ENCODE results near the gene NRIP2. TPM values are rescaled to one million over a fixed set of nuclear protein-coding genes. Genes with fewer than 3 reads are reported as not detected.

NRIP2 gene
- total RNA-seq, 1 experiment from 2014 or later: not detected

DNA sequence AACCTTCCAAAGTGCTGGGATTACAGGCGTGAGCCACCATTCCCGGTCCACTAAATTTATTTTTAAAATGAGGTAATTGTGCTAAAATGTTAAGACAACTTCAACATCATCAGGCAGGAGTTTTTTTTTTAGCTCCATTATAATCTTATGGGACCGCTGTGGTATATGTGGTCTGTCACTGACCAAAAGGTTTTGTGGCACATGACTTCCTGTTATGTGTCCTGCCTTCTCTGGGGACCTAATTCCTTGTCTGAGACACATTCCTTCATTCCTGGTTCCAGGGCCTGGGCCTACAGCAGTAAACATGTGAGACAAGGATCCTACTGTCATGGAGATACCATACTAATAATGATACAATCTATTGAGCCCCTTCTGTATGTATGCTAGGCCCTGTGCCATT lies 17.1 kb upstream of the NRIP2 start:
- no peak overlapping the region for H3K27ac ChIP-seq (ENCODE audit: low read length)
- in situ Hi-C loops (cut with HindIII; ENCODE audit: low pct_unique_long_range_greater_than_20kb, low sequenced_read_pairs): no loop called here
- H3K4me1 ChIP-seq (ENCODE audit: control insufficient read depth, insufficient read depth, low read length): no peaks in the 10 kb centered on the region
- intact Hi-C loops (cut with micrococcal nuclease; ENCODE audit: unreplicated experiment): no loop called here
- BruUV-seq (replicated peaks): no TSS peak
- no peaks in the 10 kb centered on the region for H3K36me3 ChIP-seq (ENCODE audit: control insufficient read depth, insufficient read depth, low read length)
- ChIA-PET CTCF (interaction anchor here (0.6 kb wide), 1 partner anchor 347 kb away, joined by 3 read pairs; no protein-coding TSS in a partner anchor), POLR2A (no interaction called here)
- H3K4me3 ChIP-seq (ENCODE audit: low read depth in 2 of 2, low read length in 2 of 2): no peak overlapping the region
- no peaks in the 10 kb centered on the region for H3K9me3 ChIP-seq (ENCODE audit: control insufficient read depth, insufficient read depth, low read depth, low read length)
- ATAC-seq (no peak), DNase-seq (ENCODE audit: low read depth, low spot score) (no peak)
- H3K27me3 ChIP-seq (ENCODE audit: control insufficient read depth, insufficient read depth, low read length): no peaks in the 10 kb centered on the region
- TF ChIP-seq TCF7L2 (IDR thresholded peaks at IDR 0.05; ENCODE audit: low read depth, low read length): no peak
- TF ChIP-seq, protein P1, sequence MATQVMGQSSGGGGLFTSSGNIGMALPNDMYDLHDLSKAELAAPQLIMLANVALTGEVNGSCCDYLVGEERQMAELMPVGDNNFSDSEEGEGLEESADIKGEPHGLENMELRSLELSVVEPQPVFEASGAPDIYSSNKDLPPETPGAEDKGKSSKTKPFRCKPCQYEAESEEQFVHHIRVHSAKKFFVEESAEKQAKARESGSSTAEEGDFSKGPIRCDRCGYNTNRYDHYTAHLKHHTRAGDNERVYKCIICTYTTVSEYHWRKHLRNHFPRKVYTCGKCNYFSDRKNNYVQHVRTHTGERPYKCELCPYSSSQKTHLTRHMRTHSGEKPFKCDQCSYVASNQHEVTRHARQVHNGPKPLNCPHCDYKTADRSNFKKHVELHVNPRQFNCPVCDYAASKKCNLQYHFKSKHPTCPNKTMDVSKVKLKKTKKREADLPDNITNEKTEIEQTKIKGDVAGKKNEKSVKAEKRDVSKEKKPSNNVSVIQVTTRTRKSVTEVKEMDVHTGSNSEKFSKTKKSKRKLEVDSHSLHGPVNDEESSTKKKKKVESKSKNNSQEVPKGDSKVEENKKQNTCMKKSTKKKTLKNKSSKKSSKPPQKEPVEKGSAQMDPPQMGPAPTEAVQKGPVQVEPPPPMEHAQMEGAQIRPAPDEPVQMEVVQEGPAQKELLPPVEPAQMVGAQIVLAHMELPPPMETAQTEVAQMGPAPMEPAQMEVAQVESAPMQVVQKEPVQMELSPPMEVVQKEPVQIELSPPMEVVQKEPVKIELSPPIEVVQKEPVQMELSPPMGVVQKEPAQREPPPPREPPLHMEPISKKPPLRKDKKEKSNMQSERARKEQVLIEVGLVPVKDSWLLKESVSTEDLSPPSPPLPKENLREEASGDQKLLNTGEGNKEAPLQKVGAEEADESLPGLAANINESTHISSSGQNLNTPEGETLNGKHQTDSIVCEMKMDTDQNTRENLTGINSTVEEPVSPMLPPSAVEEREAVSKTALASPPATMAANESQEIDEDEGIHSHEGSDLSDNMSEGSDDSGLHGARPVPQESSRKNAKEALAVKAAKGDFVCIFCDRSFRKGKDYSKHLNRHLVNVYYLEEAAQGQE (IDR thresholded peaks at IDR 0.05; ENCODE audit: insufficient read depth in 1 of 2, low read depth in 2 of 2, low read length in 1 of 2): no peak
- no peak for TF ChIP-seq SIN3A (IDR thresholded peaks at IDR 0.05; ENCODE audit: borderline replicate concordance, insufficient read depth, low read depth, low read length)
- TF ChIP-seq, protein P2, sequence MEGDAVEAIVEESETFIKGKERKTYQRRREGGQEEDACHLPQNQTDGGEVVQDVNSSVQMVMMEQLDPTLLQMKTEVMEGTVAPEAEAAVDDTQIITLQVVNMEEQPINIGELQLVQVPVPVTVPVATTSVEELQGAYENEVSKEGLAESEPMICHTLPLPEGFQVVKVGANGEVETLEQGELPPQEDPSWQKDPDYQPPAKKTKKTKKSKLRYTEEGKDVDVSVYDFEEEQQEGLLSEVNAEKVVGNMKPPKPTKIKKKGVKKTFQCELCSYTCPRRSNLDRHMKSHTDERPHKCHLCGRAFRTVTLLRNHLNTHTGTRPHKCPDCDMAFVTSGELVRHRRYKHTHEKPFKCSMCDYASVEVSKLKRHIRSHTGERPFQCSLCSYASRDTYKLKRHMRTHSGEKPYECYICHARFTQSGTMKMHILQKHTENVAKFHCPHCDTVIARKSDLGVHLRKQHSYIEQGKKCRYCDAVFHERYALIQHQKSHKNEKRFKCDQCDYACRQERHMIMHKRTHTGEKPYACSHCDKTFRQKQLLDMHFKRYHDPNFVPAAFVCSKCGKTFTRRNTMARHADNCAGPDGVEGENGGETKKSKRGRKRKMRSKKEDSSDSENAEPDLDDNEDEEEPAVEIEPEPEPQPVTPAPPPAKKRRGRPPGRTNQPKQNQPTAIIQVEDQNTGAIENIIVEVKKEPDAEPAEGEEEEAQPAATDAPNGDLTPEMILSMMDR (IDR thresholded peaks at IDR 0.05): no peak
- no peak for TF ChIP-seq POLR2AphosphoS5 (IDR thresholded peaks at IDR 0.05; ENCODE audit: low read depth, low read length)

DNA sequence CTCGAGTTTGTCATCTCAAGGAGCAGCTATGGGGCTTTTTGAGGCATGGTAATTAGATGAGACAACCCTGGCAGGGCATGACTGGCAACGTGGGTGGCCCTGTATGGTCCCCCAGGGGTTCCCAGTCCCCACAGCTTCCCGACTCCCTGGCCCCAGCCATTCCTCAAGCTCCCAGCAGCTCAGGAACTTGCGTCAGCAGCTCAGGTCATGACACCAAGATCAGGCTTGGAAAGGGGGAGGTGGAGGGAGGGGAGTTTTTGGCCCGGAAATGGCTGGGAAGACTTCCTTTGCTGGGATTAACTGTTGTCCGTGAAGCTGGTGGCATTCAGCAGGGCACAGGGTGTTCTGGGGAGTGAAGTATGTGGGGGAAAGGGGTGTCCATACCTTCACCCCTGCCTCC lies 10.4 kb upstream of the NRIP2 start:
- DNase-seq (ENCODE audit: low read depth, low spot score): no peak
- POLR2A ChIA-PET: interaction anchor here (0.5 kb wide), 1 partner anchor 24 kb away, joined by 7 read pairs; no protein-coding TSS in a partner anchor
- no TSS peak for BruUV-seq (replicated peaks)
- no peak for ATAC-seq
- Histone ChIP-seq H3K36me3 (ENCODE audit: control insufficient read depth, insufficient read depth, low read length) (no peaks in the 10 kb centered on the region), H3K4me1 (ENCODE audit: control insufficient read depth, insufficient read depth, low read length) (no peaks in the 10 kb centered on the region), H3K27ac (ENCODE audit: low read length) (no peak overlapping the region), H3K27me3 (ENCODE audit: control insufficient read depth, insufficient read depth, low read length) (no peaks in the 10 kb centered on the region), H3K4me3 (ENCODE audit: low read depth in 2 of 2, low read length in 2 of 2) (no peak overlapping the region), H3K9me3 (ENCODE audit: control insufficient read depth, insufficient read depth, low read depth, low read length) (no peaks in the 10 kb centered on the region)
- CTCF ChIA-PET: interaction anchor here (1.0 kb wide), 1 partner anchor 39 kb away, joined by 3 read pairs; no protein-coding TSS in a partner anchor
- in situ Hi-C loops (cut with HindIII; ENCODE audit: low pct_unique_long_range_greater_than_20kb, low sequenced_read_pairs): no loop called here
- intact Hi-C loops (cut with micrococcal nuclease; ENCODE audit: unreplicated experiment): no loop called here
- no peak for TF ChIP-seq SIN3A (IDR thresholded peaks at IDR 0.05; ENCODE audit: borderline replicate concordance, insufficient read depth, low read depth, low read length)
- TF ChIP-seq, protein P1 (IDR thresholded peaks at IDR 0.05; ENCODE audit: insufficient read depth in 1 of 2, low read depth in 2 of 2, low read length in 1 of 2): no peak
- TF ChIP-seq, protein P2 (IDR thresholded peaks at IDR 0.05): no peak
- TF ChIP-seq POLR2AphosphoS5 (IDR thresholded peaks at IDR 0.05; ENCODE audit: low read depth, low read length): no peak
- no peak for TF ChIP-seq TCF7L2 (IDR thresholded peaks at IDR 0.05; ENCODE audit: low read depth, low read length)

All from Panc1 (cell line).